Esophagus muscularis mucosa (tissue), 4 donors: ENCODE results near the gene OGDH. TPM values are rescaled to one million over a fixed set of nuclear protein-coding genes. Genes with fewer than 3 reads are reported as not detected.

Experiments
- DNase-seq: peaks from one replicate; pipeline ENCODE4 v3.0.0-alpha.2; 2017; ENCODE audit errors: extremely low spot score
- H3K27ac ChIP-seq, 4 donors: fragments of 200-600 bp; sonication (generic); replicated peaks in 1 of 4; 1 replicate in 3 of 4; 2 replicates in 1 of 4; pipeline ENCODE4 v1.5.1; 2016 to 2019; ENCODE audit warnings: mild to moderate bottlenecking in 1 of 4
- H3K27me3 ChIP-seq, 4 donors: fragments of 200-600 bp; sonication (generic); one replicate each; pipeline versions ENCODE4 v1.5.1 to v1.6.0; 2016 to 2019
- H3K36me3 ChIP-seq, 4 donors: fragments of 200-600 bp; sonication (generic); one replicate each; pipeline ENCODE4 v1.5.1; 2016 to 2019
- H3K4me1 ChIP-seq, 4 donors: fragments of 200-600 bp; sonication (generic); one replicate each; pipeline ENCODE4 v1.5.1; 2016 to 2019
- H3K4me3 ChIP-seq, 4 donors: fragments of 200-600 bp; sonication (generic); 1 replicate in 2 of 4; 2 replicates in 2 of 4; pipeline ENCODE4 v1.5.1; 2016 to 2019; ENCODE audit warnings: mild to moderate bottlenecking in 4 of 4, moderate library complexity in 1 of 4
- H3K9me3 ChIP-seq, 4 donors: fragments of 200-600 bp; sonication (generic); 1 replicate in 3 of 4; 2 replicates in 1 of 4; pipeline ENCODE4 v1.5.1; 2016 to 2019
- EP300 ChIP-seq: sonication (generic); formaldehyde crosslinking; IDR thresholded peaks from one replicate; pipeline ENCODE4 v1.6.1; 2017; ENCODE audit warnings: antibody characterized with exemption
- POLR2A ChIP-seq: fragments of 450-650 bp; IDR thresholded peaks from one replicate; pipeline ENCODE4 v1.6.1; 2017; ENCODE audit warnings: antibody characterized with exemption, moderate library complexity, mild to moderate bottlenecking, low read depth
- POLR2AphosphoS5 ChIP-seq, 2 donors: sonication (generic); formaldehyde crosslinking; IDR thresholded peaks; one replicate each; pipeline ENCODE4 v1.6.1; 2017; ENCODE audit warnings: antibody characterized with exemption in 2 of 2
- WGBS: methylation state at CpG from one replicate; pipeline ENCODE4 v1.1.5; 2018; 5-methylcytosine and 5-hydroxymethylcytosine counted together
- intact Hi-C: fragments of 100-400 bp; cut with DNase I; formaldehyde crosslinking; loops from one replicate; pipeline ENCODE4 v1.15.1; 2023
- total RNA-seq, 4 donors: library from RNA; depleted of rRNA; stranded (reverse); fragments of >200 nt; gene quantifications; one replicate each; pipeline versions ENCODE4 v1.1.0 to v1.2.1, GENCODE V29; 2016
- TF ChIP-seq, protein P1 (sequence below), 3 experiments: fragments of 200-600 bp in 2 of 3; fragments of 450-650 bp in 1 of 3; sonication (generic) in 2 of 3; IDR thresholded peaks; one replicate each; pipeline ENCODE4 v1.5.1; 2017 to 2019; ENCODE audit warnings: antibody characterized with exemption in 3 of 3, mild to moderate bottlenecking in 2 of 3, moderate library complexity in 1 of 3

Gene OGDH
- total RNA-seq, 4 donors from 2014 or later, result 135 to 184 (median 145) TPM

DNA sequence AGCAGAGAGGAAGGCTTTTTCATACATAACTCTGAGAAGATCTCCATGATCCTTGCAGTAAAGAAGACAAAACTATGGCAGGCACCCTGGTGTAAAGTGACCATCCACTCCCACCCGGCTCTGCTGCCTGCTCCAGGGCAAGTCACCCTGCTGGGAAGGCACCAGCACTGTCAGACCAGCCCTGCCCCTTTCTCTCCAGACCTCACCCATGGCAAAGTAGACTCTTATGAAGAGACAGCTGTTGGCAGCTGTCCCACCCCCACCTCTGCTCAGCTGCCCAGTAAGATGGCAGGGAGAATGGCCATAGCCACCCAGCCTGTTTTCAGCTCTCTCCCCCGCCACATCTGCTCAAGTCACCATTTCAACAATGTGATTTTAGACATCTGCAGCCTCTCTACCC lies 133.6 kb downstream of the OGDH start:
- TF ChIP-seq POLR2A (no peak), EP300 (no peak), POLR2AphosphoS5 (IDR thresholded peaks at IDR 0.05) (no peak)
- TF ChIP-seq, protein P1, sequence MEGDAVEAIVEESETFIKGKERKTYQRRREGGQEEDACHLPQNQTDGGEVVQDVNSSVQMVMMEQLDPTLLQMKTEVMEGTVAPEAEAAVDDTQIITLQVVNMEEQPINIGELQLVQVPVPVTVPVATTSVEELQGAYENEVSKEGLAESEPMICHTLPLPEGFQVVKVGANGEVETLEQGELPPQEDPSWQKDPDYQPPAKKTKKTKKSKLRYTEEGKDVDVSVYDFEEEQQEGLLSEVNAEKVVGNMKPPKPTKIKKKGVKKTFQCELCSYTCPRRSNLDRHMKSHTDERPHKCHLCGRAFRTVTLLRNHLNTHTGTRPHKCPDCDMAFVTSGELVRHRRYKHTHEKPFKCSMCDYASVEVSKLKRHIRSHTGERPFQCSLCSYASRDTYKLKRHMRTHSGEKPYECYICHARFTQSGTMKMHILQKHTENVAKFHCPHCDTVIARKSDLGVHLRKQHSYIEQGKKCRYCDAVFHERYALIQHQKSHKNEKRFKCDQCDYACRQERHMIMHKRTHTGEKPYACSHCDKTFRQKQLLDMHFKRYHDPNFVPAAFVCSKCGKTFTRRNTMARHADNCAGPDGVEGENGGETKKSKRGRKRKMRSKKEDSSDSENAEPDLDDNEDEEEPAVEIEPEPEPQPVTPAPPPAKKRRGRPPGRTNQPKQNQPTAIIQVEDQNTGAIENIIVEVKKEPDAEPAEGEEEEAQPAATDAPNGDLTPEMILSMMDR (IDR thresholded peaks at IDR 0.05), result no peak
- intact Hi-C loops, result no loop called here
- Histone ChIP-seq H3K27me3 (no peaks in the 10 kb centered on the region), H3K4me3 (no peak overlapping the region), H3K9me3 (no peaks in the 10 kb centered on the region), H3K27ac (no peak overlapping the region), H3K4me1 (no peaks in the 10 kb centered on the region), H3K36me3 (no peaks in the 10 kb centered on the region)
- 100% methylated on average over 2 of the region's 2 CpGs for WGBS
- no peak for DNase-seq

DNA sequence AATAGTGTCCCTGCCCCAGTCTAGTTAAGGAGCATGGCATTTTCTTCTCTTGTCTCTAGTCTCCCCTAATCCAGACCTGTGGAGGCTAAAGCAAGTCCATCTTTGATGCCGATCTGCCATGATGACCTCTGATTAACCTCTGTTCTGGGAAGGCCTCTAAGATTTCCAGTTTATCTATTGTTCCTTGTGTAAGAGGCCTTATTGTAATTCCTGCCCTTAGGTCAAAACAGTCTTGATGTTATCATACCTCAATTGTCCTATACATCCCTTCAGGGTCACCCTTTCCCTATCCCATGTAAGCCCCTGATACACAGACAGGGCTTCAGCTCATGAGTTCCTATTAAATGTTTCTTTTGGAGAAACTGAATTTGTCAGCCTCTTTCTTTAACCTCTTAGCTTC lies 137.3 kb downstream of the OGDH start:
- no peaks in the 10 kb centered on the region for H3K9me3 ChIP-seq
- no peak for DNase-seq
- no peaks in the 10 kb centered on the region for H3K27me3 ChIP-seq
- intact Hi-C loops, result no loop called here
- 67% methylated on average over 1 of the region's 1 CpG for WGBS
- no peaks in the 10 kb centered on the region for H3K36me3 ChIP-seq
- no peak overlapping the region for H3K4me3 ChIP-seq
- H3K4me1 ChIP-seq, result peaks cover 4 to 6% (median 5%) of the 10 kb centered on the region in 4 donors
- no peak overlapping the region for H3K27ac ChIP-seq
- TF ChIP-seq POLR2AphosphoS5 (IDR thresholded peaks at IDR 0.05) (no peak), POLR2A (no peak), EP300 (no peak)
- TF ChIP-seq, protein P1 (IDR thresholded peaks at IDR 0.05), result no peak

DNA sequence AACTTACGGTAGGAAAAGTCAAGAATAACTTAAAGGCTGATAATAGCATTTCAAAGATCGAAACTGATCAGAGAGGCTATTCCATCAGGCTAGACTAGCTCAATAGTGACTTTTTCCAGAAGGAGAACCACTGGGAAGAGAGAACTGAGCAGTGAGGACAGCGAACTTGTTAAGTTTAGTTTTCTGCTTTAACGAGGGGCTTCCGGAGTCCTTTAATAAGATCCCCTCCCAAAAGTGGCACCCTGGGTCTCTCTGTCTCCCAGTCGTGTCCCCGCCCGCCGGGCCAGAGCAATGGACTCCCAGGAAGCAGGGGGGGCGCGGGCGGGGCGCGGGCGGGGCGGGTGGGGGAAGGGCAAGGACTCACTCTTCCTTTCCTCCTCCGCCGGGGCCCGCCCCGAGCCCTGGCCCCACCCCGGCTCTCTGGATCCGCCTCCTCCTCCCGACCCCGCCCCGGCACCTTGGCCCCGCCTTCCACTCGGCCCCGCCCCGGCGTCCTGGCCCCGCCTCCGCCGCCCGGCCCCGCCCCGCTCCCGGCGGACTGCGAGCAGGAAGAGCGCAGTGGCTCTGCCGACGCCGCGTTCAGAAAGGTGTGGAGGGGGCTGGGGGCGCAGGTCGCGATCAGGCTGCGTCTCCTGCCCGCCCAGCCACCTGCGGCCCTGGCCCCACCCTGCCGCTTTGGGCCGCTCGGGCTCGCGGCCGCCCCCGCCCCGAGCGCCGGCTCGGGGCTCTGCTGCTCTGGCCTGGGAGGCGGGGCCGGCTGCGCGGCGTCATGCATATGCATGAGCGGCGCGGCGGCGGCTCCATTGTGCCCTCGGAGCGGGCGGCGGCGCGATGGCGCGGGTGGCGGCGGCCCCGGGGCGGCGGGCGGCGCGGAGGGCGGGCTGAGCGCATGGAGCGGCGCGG lies 141.9 kb downstream of the OGDH start, which contains the start of gene ZMIZ2:
ZMIZ2 (plus strand) TSS at position 803 of the 903 bp plus-strand sequence. CDS start 7,403 bp downstream, outside the sequence.
- peak within 1 kb of the TSS; percentile 97 to 99 (median 98) for H3K27ac ChIP-seq
- TF ChIP-seq, protein P1 (IDR thresholded peaks at IDR 0.05), result peak in 1 of 3 experiments; percentile 13
- no peak for TF ChIP-seq EP300
- TF ChIP-seq POLR2AphosphoS5 (IDR thresholded peaks at IDR 0.05), result peak; percentile 69 to 78
- TF ChIP-seq POLR2A, result no peak
- WGBS, result 17% methylated on average over 5 of the region's 92 CpGs
- intact Hi-C loops, result loop anchor here (2.0 to 5.0 kb wide), 3 partner anchors 94 to 161 kb away; partner anchors contain the start of gene OGDH
- H3K4me1 ChIP-seq, result peaks cover 27 to 41% (median 33%) of the 10 kb centered on the region in 4 donors
- no peaks in the 10 kb centered on the region for H3K9me3 ChIP-seq
- no peaks in the 10 kb centered on the region for H3K27me3 ChIP-seq
- H3K4me3 ChIP-seq, result peak within 1 kb of the TSS; percentile 81 to 99 (median 87)
- H3K36me3 ChIP-seq, result peaks cover 0 to 3% (median 0%) of the 10 kb centered on the region in 4 donors
- DNase-seq, result peak; percentile 98

DNA sequence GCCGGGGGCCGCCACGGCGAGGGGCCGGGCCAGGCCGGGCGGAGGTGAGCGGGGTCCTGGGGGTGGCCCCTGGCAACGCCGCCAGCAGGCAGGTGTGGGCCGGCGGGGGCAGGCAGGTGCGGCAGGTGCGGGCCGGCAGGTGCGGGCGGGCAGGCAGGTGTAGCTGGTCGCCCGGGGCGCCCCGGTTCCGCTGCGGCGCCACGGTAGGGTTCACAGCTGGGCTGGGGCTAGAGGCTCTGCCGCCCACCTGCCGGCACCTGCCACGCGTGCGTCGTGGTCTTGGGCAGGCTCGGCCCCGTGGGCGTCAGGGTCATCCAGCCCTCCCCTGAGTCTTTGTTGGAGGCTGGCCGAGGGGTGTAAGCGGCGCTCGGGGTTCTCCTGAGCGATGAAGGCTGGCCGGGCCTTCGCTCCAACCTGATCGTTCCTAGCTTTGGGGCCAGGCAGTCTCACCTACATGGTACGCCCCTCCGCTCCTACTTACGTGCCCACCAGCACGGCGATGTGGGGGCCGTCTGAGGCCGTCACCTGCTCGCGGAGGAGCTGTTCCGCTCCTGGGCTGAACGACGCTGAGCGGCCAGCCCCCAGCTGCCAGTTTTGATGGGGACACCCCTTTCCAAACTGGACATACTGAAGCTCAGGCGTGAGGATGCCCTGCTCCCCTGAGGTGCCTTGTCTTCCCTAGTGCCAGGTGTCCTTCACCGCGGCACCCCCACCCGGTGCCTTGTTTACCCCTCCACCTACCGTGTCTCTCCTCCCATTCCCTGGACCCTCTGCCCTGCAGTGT lies 142.7 kb downstream of the OGDH start:
- no peak for TF ChIP-seq EP300
- TF ChIP-seq, protein P1 (IDR thresholded peaks at IDR 0.05), result no peak
- no peak for TF ChIP-seq POLR2AphosphoS5 (IDR thresholded peaks at IDR 0.05)
- TF ChIP-seq POLR2A, result no peak
- 15% methylated on average over 22 of the region's 60 CpGs for WGBS
- DNase-seq, result no peak
- Histone ChIP-seq H3K27me3 (no peaks in the 10 kb centered on the region), H3K4me3 (peak overlapping the region; percentile 81 to 99 (median 87)), H3K27ac (peak overlapping the region; percentile 97 to 99 (median 98)), H3K36me3 (peaks cover 0 to 3% (median 0%) of the 10 kb centered on the region in 4 donors), H3K4me1 (peaks cover 32 to 46% (median 36%) of the 10 kb centered on the region in 4 donors), H3K9me3 (no peaks in the 10 kb centered on the region)
- intact Hi-C loops, result loop anchor here (2.0 to 5.0 kb wide), 3 partner anchors 93 to 162 kb away; partner anchors contain the start of gene OGDH
